ENCODE data around the gene CHST15.

DNA sequence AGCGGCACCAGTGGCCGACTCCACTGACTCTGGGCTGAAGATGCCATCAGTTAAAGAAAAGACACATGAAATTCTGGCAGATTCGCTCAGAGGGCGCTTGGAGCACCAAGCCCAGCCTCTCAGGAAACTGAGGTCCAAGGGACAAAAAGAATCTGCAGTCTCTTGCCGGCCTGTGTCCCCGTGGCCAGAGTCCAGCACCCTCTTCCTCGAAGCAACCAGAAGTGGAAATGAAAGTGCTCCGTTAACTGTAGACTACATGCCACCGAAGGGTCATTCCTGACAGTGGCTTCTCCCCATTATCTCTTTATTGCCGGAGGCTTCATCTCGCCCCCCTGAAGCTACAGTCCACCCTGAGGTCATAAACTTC is 1.0 kb upstream of the CHST15 start:
- TF ChIP-seq, protein P1, sequence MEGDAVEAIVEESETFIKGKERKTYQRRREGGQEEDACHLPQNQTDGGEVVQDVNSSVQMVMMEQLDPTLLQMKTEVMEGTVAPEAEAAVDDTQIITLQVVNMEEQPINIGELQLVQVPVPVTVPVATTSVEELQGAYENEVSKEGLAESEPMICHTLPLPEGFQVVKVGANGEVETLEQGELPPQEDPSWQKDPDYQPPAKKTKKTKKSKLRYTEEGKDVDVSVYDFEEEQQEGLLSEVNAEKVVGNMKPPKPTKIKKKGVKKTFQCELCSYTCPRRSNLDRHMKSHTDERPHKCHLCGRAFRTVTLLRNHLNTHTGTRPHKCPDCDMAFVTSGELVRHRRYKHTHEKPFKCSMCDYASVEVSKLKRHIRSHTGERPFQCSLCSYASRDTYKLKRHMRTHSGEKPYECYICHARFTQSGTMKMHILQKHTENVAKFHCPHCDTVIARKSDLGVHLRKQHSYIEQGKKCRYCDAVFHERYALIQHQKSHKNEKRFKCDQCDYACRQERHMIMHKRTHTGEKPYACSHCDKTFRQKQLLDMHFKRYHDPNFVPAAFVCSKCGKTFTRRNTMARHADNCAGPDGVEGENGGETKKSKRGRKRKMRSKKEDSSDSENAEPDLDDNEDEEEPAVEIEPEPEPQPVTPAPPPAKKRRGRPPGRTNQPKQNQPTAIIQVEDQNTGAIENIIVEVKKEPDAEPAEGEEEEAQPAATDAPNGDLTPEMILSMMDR (IDR thresholded peaks at IDR 0.05), result no peak
- no peak for TF ChIP-seq POLR2A (IDR thresholded peaks at IDR 0.05)
- no peak for TF ChIP-seq POLR2AphosphoS5 (IDR thresholded peaks at IDR 0.05; ENCODE audit: insufficient read depth in 1 of 2, low read depth in 1 of 2)

All from vagina (tissue), 2 donors.